GM11168 (cell line): ENCODE measurements around the gene APOM.

Source experiments
- in situ Hi-C: fragments of 300-500 bp; cut with MboI; formaldehyde crosslinking; loops from one replicate; pipeline ENCODE4 v1.12.0; 2022; ENCODE audit warnings: low sequenced_read_pairs; ENCODE audit not compliant: unreplicated experiment

Gene APOM

GRCh38 chr6:31655349-31656237 lies at the start of gene APOM:
TSS of gene APOM (plus strand) at chr6:31655894. CDS start at chr6:31655967, 73 bp downstream.
- in situ Hi-C loops, result no loop called here

DNA sequence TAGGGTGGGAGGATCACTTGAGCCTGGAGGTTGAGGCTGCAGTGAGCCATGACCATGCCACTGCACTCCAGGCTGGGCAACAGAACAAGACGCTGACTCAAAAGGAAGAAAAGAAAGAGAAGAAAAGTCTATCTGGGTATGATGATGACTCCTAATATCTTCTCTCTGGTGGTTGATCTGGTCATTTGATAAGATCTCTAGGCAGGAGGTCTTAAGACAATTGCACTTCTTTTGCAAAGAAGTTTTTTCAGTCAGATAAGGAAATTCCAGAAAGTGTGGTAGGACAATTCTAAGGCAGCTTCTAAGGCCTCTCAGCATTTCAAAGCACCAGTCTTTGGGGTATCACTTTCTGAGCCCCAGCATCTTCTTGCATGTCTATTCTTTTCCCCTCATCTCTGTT lies 48.4 kb upstream of the APOM start:
- in situ Hi-C loops, result no loop called here

DNA sequence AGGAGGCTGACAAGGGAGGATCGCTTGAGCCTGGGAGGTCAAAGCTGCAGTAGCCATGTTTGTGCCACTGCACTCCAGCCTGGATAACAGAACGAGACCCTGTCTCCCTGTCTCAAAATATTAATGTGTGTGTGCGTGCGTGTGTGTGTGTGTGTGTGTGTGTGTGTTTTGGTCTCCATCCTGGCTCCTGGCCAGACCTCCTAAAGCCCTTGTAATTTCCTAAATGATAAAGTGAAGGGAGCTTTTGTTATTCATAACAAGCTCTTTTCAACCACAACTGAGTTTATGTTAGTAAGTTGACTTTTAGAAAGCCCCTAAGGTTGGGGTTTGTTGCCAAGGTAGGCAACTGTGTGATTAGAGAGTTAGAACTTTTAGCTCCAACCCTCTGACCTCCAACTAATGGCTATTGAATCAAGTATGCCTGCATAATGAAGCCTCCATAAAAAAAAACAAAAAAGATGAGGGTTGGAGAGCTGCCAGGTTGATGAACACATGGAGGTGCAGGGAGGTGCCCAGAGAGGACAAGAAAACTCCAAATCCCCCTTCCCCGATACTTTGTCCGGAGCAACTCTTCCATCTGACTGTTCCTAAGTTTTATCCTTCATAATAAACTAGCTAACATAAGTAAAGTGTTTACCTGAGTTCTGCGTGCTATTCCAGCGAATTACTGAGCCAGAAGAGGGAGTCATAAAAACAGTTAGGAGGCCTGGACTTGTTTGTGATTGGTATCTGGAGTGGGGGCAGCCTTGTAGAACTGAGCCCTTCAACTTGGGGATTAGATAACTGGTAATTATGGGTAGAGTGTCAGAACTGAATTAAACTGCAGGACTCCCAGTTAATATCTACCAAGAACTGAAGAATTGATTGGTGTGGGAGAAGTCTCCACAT lies 45.9 kb upstream of the APOM start:
- in situ Hi-C loops, result no loop called here

DNA sequence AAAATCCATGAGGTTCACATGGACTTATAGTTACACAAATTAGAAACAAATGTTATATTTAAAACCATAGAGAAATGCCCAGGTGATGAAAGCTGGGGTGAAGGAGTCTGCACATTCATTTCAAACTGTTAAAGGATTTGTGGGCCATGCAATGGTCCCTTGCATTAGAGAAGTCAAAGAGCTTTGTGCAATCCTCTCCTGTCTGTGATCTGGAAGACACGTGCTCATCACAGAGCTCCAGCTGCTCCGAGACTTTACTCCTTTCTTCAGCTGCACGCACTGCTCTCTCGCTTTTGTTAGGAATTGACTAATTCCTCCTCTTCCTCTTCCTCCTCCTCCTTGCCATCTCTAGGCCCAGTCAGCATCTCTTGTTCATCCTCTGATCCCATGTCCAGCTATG lies 44.7 kb upstream of the APOM start:
- in situ Hi-C loops, result no loop called here

GRCh38 chr6:31614075-31614619 lies 41.5 kb upstream of the APOM start:
- in situ Hi-C loops, result no loop called here

GRCh38 chr6:31614684-31615578 lies 40.8 kb upstream of the APOM start, which contains the start of gene AIF1:
TSS of gene AIF1 (plus strand) at chr6:31615234. CDS start at chr6:31615330, 96 bp downstream.
- in situ Hi-C loops, result no loop called here

DNA sequence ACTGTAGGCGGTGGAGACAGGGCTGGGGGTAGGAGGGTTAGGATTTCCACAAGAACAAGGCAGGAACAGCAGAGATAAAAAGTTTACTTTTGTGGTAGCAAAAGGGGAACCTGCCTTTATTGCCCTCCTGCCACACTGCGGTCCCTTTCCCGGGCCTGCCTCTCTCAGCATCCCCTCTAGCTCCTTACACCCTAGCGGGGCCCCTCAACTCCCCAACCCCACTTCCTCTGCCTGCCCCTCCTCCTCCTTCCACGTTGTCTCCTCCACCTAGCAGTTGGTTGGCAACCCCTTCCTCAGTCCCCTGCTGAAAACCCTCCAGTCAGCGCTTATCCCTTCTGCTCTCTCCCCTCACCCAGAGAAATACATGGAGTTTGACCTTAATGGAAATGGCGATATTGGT lies 39.9 kb upstream of the APOM start:
- in situ Hi-C loops, result no loop called here

- in situ Hi-C loops, result no loop called here
Measured at GRCh38 chr6:31617010-31617409, 38.7 kb upstream of the APOM start.

- in situ Hi-C loops, result no loop called here
Measured at GRCh38 chr6:31619805-31620585, 35.7 kb upstream of the APOM start.

GRCh38 chr6:31620586-31621319 lies 34.9 kb upstream of the APOM start, which contains the start of gene PRRC2A:
TSS of gene PRRC2A (plus strand) at chr6:31620715. CDS start at chr6:31622790, 2,075 bp downstream.
- in situ Hi-C loops, result no loop called here

DNA sequence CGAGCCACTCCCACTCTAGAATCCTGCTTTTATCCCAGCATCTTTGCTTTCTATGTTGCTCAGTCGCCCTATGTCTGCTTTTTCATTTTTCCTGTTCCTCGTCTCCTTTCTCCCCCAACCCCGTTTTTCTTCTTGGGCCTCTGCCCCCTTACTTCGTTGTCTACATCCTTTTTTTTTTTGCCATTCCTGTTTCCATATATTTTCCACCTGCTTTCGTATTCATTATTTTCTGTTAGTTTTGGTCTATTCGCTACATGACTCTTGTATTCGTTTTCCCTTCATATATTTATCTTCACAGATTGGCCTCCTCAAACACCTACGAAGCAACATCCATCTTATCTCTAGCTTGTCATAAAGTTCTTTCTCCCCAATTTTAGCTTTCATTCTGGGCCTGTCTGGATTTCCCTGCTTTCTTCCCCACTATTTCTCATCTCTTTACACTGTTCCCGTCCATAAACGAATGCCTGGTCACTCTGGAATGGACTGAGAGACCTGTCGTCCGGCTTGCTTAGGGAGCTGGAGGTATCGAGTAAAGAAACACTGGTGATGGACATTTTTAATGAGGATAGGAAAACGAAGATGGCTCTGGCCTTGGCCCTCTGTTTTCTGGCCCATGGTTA lies 34.3 kb upstream of the APOM start:
- in situ Hi-C loops, result no loop called here

DNA sequence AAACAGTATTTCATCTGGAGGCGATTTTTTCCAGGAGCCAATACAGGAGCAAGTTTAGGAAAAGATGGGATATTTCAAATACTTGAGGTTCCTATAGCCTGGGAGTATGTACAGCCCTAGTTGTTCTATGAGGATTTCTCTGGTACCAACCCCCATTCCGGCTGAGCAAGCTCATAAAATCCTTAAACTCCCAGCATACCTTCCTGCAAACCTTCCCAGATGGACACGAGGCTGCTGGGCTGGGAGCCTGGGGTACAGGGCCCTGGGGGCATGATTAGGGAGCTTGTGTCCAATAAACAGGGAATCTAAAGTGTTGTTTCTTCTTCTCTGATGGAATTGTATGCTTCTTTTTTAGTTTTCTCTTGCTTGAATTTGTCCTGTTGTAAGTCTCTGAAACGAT lies 33.7 kb upstream of the APOM start:
- in situ Hi-C loops, result no loop called here

DNA sequence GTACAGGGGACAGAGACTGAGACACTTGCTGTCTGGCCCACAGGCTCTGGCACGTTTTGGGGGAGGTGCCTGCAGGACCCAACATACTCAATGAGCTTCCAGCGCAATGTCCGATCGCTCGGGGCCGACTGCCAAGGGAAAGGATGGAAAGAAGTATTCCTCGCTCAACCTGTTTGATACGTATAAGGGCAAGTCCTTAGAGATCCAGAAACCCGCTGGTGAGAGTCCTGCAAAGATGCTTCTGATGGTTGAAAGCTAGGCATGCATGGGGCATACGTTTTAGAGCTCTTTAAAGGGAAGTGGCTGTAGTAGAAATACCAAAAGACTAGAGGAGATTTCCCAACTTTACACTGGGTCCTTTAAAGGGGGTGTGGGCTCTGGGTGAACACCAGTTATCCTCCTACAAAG lies 33.0 kb upstream of the APOM start:
- in situ Hi-C loops, result no loop called here

- in situ Hi-C loops, result no loop called here
Measured at GRCh38 chr6:31624070-31624469, 31.6 kb upstream of the APOM start.

- in situ Hi-C loops, result no loop called here
Measured at GRCh38 chr6:31626952-31627351, 28.7 kb upstream of the APOM start.

- in situ Hi-C loops, result no loop called here
Measured at GRCh38 chr6:31627690-31628287, 27.9 kb upstream of the APOM start.

DNA sequence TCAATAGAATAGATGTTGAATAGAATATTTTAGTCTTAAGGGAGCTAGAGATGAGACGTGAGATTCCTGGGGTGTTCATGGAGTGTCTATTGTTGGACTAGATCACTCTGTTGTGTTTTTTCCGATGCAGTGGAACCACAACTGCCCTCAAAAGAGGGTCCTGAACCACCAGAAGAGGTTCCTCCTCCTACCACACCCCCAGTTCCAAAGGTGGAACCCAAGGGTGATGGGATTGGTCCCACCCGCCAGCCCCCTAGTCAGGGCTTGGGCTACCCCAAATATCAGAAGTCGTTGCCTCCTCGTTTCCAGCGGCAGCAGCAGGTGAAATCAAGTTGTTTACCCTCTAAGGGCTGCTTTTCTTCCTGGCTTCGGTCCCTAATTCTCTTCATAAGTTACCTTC lies 26.7 kb upstream of the APOM start:
- in situ Hi-C loops, result no loop called here
